Smooth muscle cell (in vitro differentiated cells): ENCODE measurements around the gene DNAJC13. TPM values are rescaled to one million over a fixed set of nuclear protein-coding genes. Genes with fewer than 3 reads are reported as not detected.

ENCODE experiments used
- DNase-seq: peaks from one replicate; lab custom pipeline; 2025; ENCODE audit not compliant: unreplicated experiment; lab: John Stamatoyannopoulos, UW
- H2AFZ ChIP-seq: fragments of 200-600 bp; sonication (generic); 2 replicates; pipeline ENCODE4 v1.6.0; 2016; ENCODE audit warnings: antibody characterized with exemption, low read depth, mild to moderate bottlenecking
- H3F3A ChIP-seq: fragments of 200-600 bp; sonication (generic); 2 replicates; pipeline ENCODE4 v1.6.0; 2017; ENCODE audit warnings: antibody characterized with exemption, low read depth
- H3K27ac ChIP-seq: fragments of 200-600 bp; sonication (generic); 2 replicates; pipeline ENCODE4 v1.5.1; 2016; ENCODE audit warnings: low read depth, mild to moderate bottlenecking
- H3K27me3 ChIP-seq: fragments of 200-600 bp; sonication (generic); 2 replicates; pipeline ENCODE4 v1.6.1; 2016; ENCODE audit warnings: low read depth, mild to moderate bottlenecking
- H3K36me3 ChIP-seq: fragments of 200-600 bp; sonication (generic); 2 replicates; pipeline ENCODE4 v1.5.1; 2016; ENCODE audit warnings: low read depth
- H3K4me1 ChIP-seq: fragments of 200-600 bp; sonication (generic); 2 replicates; pipeline ENCODE4 v1.5.1; 2016; ENCODE audit warnings: low read depth
- H3K4me2 ChIP-seq: fragments of 200-600 bp; sonication (generic); 2 replicates; pipeline ENCODE4 v1.6.0; 2016; ENCODE audit warnings: mild to moderate bottlenecking
- H3K4me3 ChIP-seq: fragments of 200-600 bp; sonication (generic); 2 replicates; pipeline ENCODE4 v1.5.1; 2016; ENCODE audit warnings: mild to moderate bottlenecking
- H3K79me2 ChIP-seq: fragments of 200-600 bp; sonication (generic); 2 replicates; pipeline ENCODE4 v1.6.0; 2016; ENCODE audit warnings: low read depth, mild to moderate bottlenecking
- H3K9ac ChIP-seq: fragments of 200-600 bp; sonication (generic); 2 replicates; pipeline ENCODE4 v1.6.0; 2016; ENCODE audit warnings: low read depth
- H3K9me3 ChIP-seq: fragments of 200-600 bp; sonication (generic); replicated peaks from 2 replicates; pipeline ENCODE4 v1.5.1; 2016; ENCODE audit warnings: low read depth
- H4K20me1 ChIP-seq: fragments of 200-600 bp; sonication (generic); 2 replicates; pipeline ENCODE4 v1.6.0; 2016; ENCODE audit warnings: low read depth
- CTCF ChIP-seq: fragments of 200-600 bp; sonication (generic); IDR thresholded peaks from 2 replicates; pipeline ENCODE4 v1.5.1; 2017; ENCODE audit warnings: borderline replicate concordance, mild to moderate bottlenecking, antibody characterized with exemption; ENCODE audit not compliant: insufficient read depth, poor library complexity, severe bottlenecking
- WGBS: methylation state at CpG from one replicate; pipeline ENCODE4 v1.1.7; 2016; ENCODE audit warnings: low lambda C conversion rate; 5-methylcytosine and 5-hydroxymethylcytosine counted together
- polyA plus RNA-seq: library from polyadenylated mRNA; unstranded; fragments of >200 nt; fragmentation: Nextera tagmentation; extraction: Ambion mirVana; gene quantifications from 2 replicates; pipeline ENCODE4 v1.2.1, GENCODE V29; 2016
- total RNA-seq: library from RNA; depleted of rRNA; stranded (reverse); fragments of >200 nt; gene quantifications from 2 replicates; pipeline ENCODE4 v1.2.3, GENCODE V29; 2014

DNAJC13 gene
- total and polyA plus RNA-seq, 2 experiments from 2014 or later, result 11.1 to 47.9 TPM

GRCh38 chr3:132563420-132564069, 146.2 kb downstream of the DNAJC13 start:
- Histone ChIP-seq H3K4me2 (no peak overlapping the region), H3K79me2 (no peaks in the 10 kb centered on the region), H3K4me3 (no peak overlapping the region), H3K36me3 (peaks cover 8% of the 10 kb centered on the region), H3K27me3 (no peaks in the 10 kb centered on the region), H3K9me3 (no peaks in the 10 kb centered on the region), H4K20me1 (no peaks in the 10 kb centered on the region), H3K9ac (no peak overlapping the region), H3F3A (no peaks in the 10 kb centered on the region), H2AFZ (no peak overlapping the region), H3K27ac (no peak overlapping the region), H3K4me1 (no peaks in the 10 kb centered on the region)
- TF ChIP-seq CTCF, result no peak
- DNase-seq, result no peak
- WGBS, result 93% methylated on average over 4 of the region's 4 CpGs

- H3K36me3 ChIP-seq, result peaks cover 8% of the 10 kb centered on the region
- no peaks in the 10 kb centered on the region for H3K79me2 ChIP-seq
- no peak overlapping the region for H3K4me3 ChIP-seq
- no peak overlapping the region for H2AFZ ChIP-seq
- no peak for TF ChIP-seq CTCF
- no peak overlapping the region for H3K27ac ChIP-seq
- H3K4me2 ChIP-seq, result no peak overlapping the region
- no peaks in the 10 kb centered on the region for H3K4me1 ChIP-seq
- no peak overlapping the region for H3K9ac ChIP-seq
- no peaks in the 10 kb centered on the region for H3F3A ChIP-seq
- 97% methylated on average over 2 of the region's 2 CpGs for WGBS
- no peaks in the 10 kb centered on the region for H3K27me3 ChIP-seq
- H3K9me3 ChIP-seq, result no peaks in the 10 kb centered on the region
- no peak for DNase-seq
- no peaks in the 10 kb centered on the region for H4K20me1 ChIP-seq
Observed at GRCh38 chr3:132564070-132564465, 146.8 kb downstream of the DNAJC13 start.

- H3K79me2 ChIP-seq, result no peaks in the 10 kb centered on the region
- H3K9me3 ChIP-seq, result no peaks in the 10 kb centered on the region
- H3K4me2 ChIP-seq, result no peak overlapping the region
- no peak overlapping the region for H2AFZ ChIP-seq
- H3K9ac ChIP-seq, result no peak overlapping the region
- no peaks in the 10 kb centered on the region for H3K27me3 ChIP-seq
- DNase-seq, result no peak
- no peak overlapping the region for H3K4me3 ChIP-seq
- H3K4me1 ChIP-seq, result no peaks in the 10 kb centered on the region
- H3F3A ChIP-seq, result no peaks in the 10 kb centered on the region
- H4K20me1 ChIP-seq, result no peaks in the 10 kb centered on the region
- H3K27ac ChIP-seq, result no peak overlapping the region
- TF ChIP-seq CTCF, result no peak
- peaks cover 9% of the 10 kb centered on the region for H3K36me3 ChIP-seq
- 82% methylated on average over 2 of the region's 2 CpGs for WGBS
Observed at GRCh38 chr3:132568422-132568821, 151.1 kb downstream of the DNAJC13 start.

- no peaks in the 10 kb centered on the region for H3K9me3 ChIP-seq
- H3K27ac ChIP-seq, result peak overlapping the region; percentile 34
- H3K27me3 ChIP-seq, result no peaks in the 10 kb centered on the region
- WGBS, result 50% methylated on average over 2 of the region's 2 CpGs
- H2AFZ ChIP-seq, result no peak overlapping the region
- H3K9ac ChIP-seq, result no peak overlapping the region
- no peaks in the 10 kb centered on the region for H3K4me1 ChIP-seq
- no peak for TF ChIP-seq CTCF
- H3K4me2 ChIP-seq, result no peak overlapping the region
- peaks cover 9% of the 10 kb centered on the region for H3K36me3 ChIP-seq
- no peaks in the 10 kb centered on the region for H4K20me1 ChIP-seq
- H3K4me3 ChIP-seq, result no peak overlapping the region
- no peak for DNase-seq
- no peaks in the 10 kb centered on the region for H3K79me2 ChIP-seq
- no peaks in the 10 kb centered on the region for H3F3A ChIP-seq
Observed at GRCh38 chr3:132569153-132569552, 151.9 kb downstream of the DNAJC13 start.
